T-helper 1 cell treated with Interleukin-12 subunit alpha and Interleukin-12 subunit beta and Interleukin-4 antibody, amounts not matched to agents 30 ng/mL and 1 ng/mL, for 36 hours (primary cell): ENCODE data around the gene GMDS. TPM values are rescaled to one million over a fixed set of nuclear protein-coding genes. Genes with fewer than 3 reads are reported as not detected.

Source experiments
- intact Hi-C: fragments of 100-400 bp; cut with micrococcal nuclease; formaldehyde crosslinking; loops from one replicate; pipeline ENCODE4 v1.15.1; 2024
- total RNA-seq: library from RNA; stranded (reverse); gene quantifications from 2 replicates; pipeline ENCODE4 v1.2.3, GENCODE V29; 2022

GMDS gene
- total RNA-seq, 1 donor from 2014 or later: 28.6 TPM

- intact Hi-C loops: no loop called here
These were observed 604.0 kb downstream of the GMDS start for GRCh38 chr6:1641343-1641885.

GRCh38 chr6:1640476-1640875 lies 604.9 kb downstream of the GMDS start:
- intact Hi-C loops: no loop called here

- intact Hi-C loops: no loop called here
These were observed 606.0 kb downstream of the GMDS start for GRCh38 chr6:1639430-1639829.

GRCh38 chr6:1636971-1637871 lies 608.2 kb downstream of the GMDS start:
- intact Hi-C loops: no loop called here

GRCh38 chr6:1636272-1636825 lies 609.1 kb downstream of the GMDS start:
- intact Hi-C loops: no loop called here

- intact Hi-C loops: no loop called here
These were observed 609.9 kb downstream of the GMDS start for GRCh38 chr6:1635305-1636010.

GRCh38 chr6:1634081-1634480 lies 611.3 kb downstream of the GMDS start:
- intact Hi-C loops: no loop called here

GRCh38 chr6:1633366-1634021 lies 611.9 kb downstream of the GMDS start:
- intact Hi-C loops: no loop called here

GRCh38 chr6:1631251-1631650 lies 614.2 kb downstream of the GMDS start:
- intact Hi-C loops: no loop called here

- intact Hi-C loops: no loop called here
These were observed 614.6 kb downstream of the GMDS start for GRCh38 chr6:1630771-1631217.

GRCh38 chr6:1630212-1630770 lies 615.1 kb downstream of the GMDS start:
- intact Hi-C loops: no loop called here

- intact Hi-C loops: no loop called here
These were observed 616.1 kb downstream of the GMDS start for GRCh38 chr6:1629316-1629715.

GRCh38 chr6:1627827-1628560 lies 617.4 kb downstream of the GMDS start:
- intact Hi-C loops: no loop called here

- intact Hi-C loops: no loop called here
These were observed 618.9 kb downstream of the GMDS start for GRCh38 chr6:1626481-1626880.

GRCh38 chr6:1625794-1626435 lies 619.5 kb downstream of the GMDS start:
- intact Hi-C loops: loop anchor here (1.0 to 2.0 kb wide), 2 partner anchors 19 to 478 kb away; no protein-coding TSS in a partner anchor

- intact Hi-C loops: loop anchor here (1.0 to 2.0 kb wide), 2 partner anchors 18 to 479 kb away; no protein-coding TSS in a partner anchor
These were observed 620.3 kb downstream of the GMDS start for GRCh38 chr6:1624851-1625781.

GRCh38 chr6:1624058-1624850 lies 621.2 kb downstream of the GMDS start:
- intact Hi-C loops: loop anchor here (2.0 kb wide), 1 partner anchor 17 kb away; no protein-coding TSS in a partner anchor

GRCh38 chr6:1623769-1624057 lies 621.7 kb downstream of the GMDS start:
- intact Hi-C loops: loop anchor here (2.0 kb wide), 1 partner anchor 17 kb away; no protein-coding TSS in a partner anchor
